ENCODE results near the gene NIPA2.

DNA sequence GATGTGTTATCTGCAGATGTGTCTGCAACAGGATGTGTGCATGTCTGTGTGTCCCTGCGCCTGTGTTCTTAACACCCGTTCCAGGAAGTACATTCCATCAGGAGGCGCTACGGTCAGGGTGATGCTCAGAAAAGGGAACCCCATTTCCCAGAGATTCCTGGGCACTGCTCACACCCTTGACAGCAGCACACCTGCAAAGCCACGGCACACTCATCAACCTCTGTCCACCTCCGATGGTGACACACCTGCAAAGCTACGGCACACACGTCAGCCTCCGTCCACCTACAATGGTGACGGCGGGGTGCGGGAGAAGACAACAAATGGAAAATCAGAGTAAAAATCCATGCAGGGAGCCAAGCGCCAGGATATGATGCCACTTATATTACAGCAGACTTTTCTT is 55.4 kb downstream of the NIPA2 start:
- TF ChIP-seq POLR2A (IDR thresholded peaks at IDR 0.05), result no peak
- TF ChIP-seq, protein P1, sequence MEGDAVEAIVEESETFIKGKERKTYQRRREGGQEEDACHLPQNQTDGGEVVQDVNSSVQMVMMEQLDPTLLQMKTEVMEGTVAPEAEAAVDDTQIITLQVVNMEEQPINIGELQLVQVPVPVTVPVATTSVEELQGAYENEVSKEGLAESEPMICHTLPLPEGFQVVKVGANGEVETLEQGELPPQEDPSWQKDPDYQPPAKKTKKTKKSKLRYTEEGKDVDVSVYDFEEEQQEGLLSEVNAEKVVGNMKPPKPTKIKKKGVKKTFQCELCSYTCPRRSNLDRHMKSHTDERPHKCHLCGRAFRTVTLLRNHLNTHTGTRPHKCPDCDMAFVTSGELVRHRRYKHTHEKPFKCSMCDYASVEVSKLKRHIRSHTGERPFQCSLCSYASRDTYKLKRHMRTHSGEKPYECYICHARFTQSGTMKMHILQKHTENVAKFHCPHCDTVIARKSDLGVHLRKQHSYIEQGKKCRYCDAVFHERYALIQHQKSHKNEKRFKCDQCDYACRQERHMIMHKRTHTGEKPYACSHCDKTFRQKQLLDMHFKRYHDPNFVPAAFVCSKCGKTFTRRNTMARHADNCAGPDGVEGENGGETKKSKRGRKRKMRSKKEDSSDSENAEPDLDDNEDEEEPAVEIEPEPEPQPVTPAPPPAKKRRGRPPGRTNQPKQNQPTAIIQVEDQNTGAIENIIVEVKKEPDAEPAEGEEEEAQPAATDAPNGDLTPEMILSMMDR (IDR thresholded peaks at IDR 0.05), result no peak
- TF ChIP-seq EP300 (IDR thresholded peaks at IDR 0.05; ENCODE audit: low read depth), result no peak

Measured in transverse colon (tissue), 3 donors.